GM18505 (cell line): Measurements from ENCODE around the gene CACHD1.

Source experiments
- ATAC-seq: cut with Tn5 transposase; IDR thresholded peaks from one replicate; pipeline ENCODE4 v1.9.1; 2021; ENCODE audit not compliant: unreplicated experiment
- POLR2A ChIP-seq: IDR thresholded peaks from 4 replicates; pipeline ENCODE4 v1.6.1; 2011; ENCODE audit warnings: borderline replicate concordance; ENCODE audit not compliant: insufficient read depth, insufficient read length; ENCODE audit errors: extremely low read depth

CACHD1 gene

GRCh38 chr1:64479874-64480273 is 9.9 kb downstream of the CACHD1 start:
- no peak for TF ChIP-seq POLR2A
- ATAC-seq = no peak

GRCh38 chr1:64480999-64481772 is 11.3 kb downstream of the CACHD1 start:
- no peak for ATAC-seq
- no peak for TF ChIP-seq POLR2A

- no peak for ATAC-seq
- TF ChIP-seq POLR2A = no peak
These were observed 12.2 kb downstream of the CACHD1 start for GRCh38 chr1:64482128-64482527.

DNA sequence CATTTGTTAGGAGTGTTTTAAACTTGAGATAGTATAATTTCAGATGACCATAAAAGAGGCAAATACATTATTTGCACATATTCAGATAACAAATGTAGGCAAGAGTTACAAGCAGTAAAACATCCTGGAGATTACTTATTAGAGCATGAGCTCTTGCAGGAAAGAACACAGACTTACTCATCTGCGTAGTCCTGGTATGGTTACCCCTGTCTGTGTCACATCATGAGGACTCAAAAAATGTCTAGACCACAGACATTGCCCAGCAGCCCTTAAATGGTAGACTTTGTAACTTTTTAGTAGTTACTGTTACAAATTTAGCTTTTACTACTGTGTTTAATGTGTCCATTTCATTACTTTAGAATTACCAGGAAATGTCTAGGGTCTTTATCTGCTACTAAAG is 12.8 kb downstream of the CACHD1 start:
- no peak for TF ChIP-seq POLR2A
- no peak for ATAC-seq

DNA sequence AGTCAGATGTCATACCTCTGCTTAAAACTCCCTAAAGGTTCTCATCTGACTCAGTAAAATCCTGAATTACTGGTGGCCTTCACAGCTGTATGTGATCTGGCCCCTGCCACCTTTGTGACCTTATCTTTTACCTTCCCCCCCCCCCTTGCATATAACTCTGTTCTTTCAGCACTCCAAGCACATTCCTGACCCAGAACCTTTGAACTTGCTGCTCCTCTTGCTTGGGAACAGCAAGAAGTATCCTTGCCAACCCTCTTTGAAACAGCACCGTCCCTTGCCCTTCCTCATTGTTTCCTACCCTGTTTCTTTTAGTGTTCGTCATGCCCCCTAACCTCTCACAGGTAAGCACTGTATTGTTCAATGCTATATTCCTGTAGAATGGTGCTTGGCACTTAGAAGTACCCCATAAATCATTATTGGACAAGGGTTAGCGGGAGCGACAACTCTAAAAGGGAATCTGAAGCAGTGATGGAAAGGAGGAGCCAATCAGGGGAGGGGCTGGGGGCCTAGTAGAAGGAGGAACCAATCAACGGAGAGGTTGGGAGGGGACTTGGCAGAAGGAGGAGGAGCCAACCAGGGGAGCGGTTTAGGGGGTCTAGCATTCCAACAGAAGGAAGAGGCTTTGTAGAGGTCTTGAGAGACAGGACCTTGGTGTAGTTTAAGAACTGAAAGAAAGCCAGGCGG is 13.9 kb downstream of the CACHD1 start:
- no peak for ATAC-seq

GRCh38 chr1:64484651-64485050 is 14.7 kb downstream of the CACHD1 start:
- ATAC-seq = no peak
- TF ChIP-seq POLR2A = no peak

More for the DNA sequence above, 13.9 kb downstream of the CACHD1 start:
- no peak for TF ChIP-seq POLR2A

DNA sequence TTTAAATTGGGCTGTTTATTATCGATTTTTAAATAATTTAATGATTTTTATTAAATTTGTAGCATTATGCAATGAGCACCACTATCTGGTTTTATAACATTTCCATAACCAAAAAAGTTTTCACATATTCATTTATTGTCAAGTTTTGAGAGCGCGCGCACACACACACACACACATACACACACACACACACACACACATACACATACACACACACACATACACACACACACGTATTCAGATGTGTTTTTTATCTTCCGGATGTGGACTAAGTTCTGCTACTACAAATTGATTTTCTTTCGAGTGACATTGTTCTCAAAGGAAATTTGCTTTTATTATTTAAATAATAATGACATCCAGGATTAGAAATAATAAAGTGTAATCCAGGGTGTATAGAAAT is 16.3 kb downstream of the CACHD1 start:
- no peak for TF ChIP-seq POLR2A

DNA sequence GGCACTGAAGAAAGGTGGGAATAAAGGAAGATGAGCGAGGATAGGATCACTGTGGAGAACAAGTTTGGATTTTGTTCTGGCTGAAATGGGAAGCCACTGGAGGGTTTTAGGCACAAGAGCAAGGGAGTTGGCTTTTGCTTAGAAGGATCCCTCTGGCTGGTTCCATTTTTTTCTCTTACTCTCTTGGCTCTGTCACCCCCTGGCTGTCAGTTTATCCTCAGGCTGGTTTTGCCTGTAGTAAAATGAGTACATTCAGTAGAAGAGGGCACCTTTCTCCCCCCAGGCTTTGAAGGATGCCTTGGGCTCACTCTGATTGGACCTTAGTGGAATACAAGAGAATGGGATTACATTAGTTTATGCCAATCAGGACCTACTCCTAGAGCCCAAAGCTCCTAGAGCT is 17.1 kb downstream of the CACHD1 start:
- no peak for ATAC-seq

More for the DNA sequence above, 16.3 kb downstream of the CACHD1 start:
- no peak for ATAC-seq

DNA sequence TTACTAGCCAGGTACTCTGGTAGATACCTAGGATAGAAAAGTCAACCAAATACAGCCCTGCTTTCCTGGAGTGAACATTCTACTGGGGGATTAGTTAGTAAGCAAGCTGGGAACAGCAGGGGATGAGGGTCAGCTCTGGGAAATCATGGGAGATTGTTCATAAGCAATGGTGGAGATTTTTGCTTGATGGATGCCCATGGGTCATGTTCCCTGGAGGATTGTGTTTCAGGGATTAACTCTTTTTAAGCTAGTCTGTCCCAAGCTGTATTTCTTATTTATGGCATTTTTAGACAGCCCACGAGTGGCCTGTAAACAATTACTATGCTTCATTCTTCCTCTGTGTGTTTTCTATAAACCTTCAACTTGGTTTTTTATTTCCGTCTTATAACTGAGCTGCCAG is 18.9 kb downstream of the CACHD1 start:
- ATAC-seq = no peak
- TF ChIP-seq POLR2A = no peak

More for the DNA sequence above, 17.1 kb downstream of the CACHD1 start:
- TF ChIP-seq POLR2A = no peak

GRCh38 chr1:64489707-64490106 is 19.8 kb downstream of the CACHD1 start:
- no peak for TF ChIP-seq POLR2A
- ATAC-seq = no peak

DNA sequence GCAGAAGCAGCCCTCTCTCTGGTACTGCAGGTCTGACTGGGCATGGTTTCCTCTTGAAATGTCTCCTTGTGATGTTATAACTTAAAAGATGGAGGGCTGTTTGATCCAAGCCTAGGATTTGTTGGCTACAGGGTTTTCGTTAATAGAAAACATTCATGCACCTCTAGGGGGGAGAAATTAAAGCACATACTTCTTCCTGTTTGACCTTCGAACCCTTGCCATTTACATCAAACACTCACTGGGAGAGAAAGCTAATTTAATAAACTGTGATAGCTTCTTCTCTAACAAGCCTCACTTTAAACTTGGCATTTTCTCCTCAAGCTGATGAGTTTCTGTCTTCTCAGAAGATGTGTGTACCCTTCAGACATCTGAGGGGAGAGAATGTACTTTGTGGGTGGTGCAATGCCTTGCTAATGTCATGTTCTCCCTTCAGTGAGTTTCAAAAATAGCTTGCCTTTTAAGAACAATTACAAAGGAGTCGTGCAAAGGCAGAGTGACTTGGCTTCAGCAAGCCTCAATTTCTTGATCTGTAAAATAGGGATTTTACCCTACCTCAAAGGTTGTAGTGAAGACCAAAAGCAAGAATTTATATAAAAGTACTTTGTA is 20.4 kb downstream of the CACHD1 start:
- no peak for ATAC-seq
- TF ChIP-seq POLR2A = no peak

DNA sequence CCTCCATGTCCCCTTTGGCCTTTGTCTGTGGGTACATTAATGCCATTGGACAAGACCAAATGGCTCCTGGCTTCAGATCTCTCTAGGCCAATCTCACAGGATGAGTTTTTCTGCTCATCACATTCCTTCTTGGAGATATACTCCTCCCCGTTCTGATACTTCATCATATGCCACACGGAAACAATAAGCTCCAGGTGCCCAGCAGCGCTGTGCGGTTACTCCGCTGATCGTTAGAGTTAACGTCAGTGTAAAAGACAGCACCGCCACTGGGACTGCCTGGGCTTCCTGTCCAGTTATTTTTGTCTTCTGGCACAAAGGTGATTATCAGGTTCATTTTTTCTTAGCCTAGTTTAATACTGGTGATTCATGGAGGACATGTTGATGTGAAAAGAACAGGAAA is 22.5 kb downstream of the CACHD1 start:
- no peak for TF ChIP-seq POLR2A
- no peak for ATAC-seq

GRCh38 chr1:64493831-64494230 is 23.9 kb downstream of the CACHD1 start:
- TF ChIP-seq POLR2A = no peak
- ATAC-seq = no peak

GRCh38 chr1:64494659-64495058 is 24.7 kb downstream of the CACHD1 start:
- no peak for ATAC-seq
- no peak for TF ChIP-seq POLR2A

DNA sequence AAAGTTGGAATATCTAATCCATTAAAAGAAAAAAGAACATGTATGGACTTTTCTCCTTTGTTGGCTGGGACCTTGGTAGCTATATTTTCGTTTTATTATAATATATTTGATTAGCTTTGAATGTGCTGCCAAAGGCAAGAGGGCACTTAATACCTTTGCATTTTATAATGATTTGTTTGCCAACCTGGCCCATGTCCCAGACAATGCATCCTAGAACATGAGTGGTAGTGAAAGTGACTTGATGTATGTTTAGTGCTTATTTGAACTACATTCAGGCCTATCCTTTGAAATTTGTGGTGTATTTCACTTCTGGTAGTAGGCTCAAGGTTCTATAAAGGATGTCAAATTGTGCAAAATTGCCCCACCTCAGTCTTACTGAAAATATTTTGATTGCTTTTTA is 25.9 kb downstream of the CACHD1 start:
- no peak for TF ChIP-seq POLR2A
- no peak for ATAC-seq

GRCh38 chr1:64496606-64497005 is 26.7 kb downstream of the CACHD1 start:
- no peak for ATAC-seq
- no peak for TF ChIP-seq POLR2A
